HL-60 (cell line): ENCODE measurements around the gene ZBTB40.

Source experiments
- GABPA ChIP-seq: IDR thresholded peaks from 2 replicates; pipeline ENCODE4 v1.6.1; 2012; ENCODE audit warnings: low read depth
- POLR2AphosphoS5 ChIP-seq: IDR thresholded peaks from 2 replicates; pipeline ENCODE4 v1.6.1; 2012; ENCODE audit warnings: low read depth
- TF ChIP-seq, protein P1 (sequence below): IDR thresholded peaks from one replicate; pipeline ENCODE4 v1.5.1; 2011; ENCODE audit warnings: low read length, control low read depth, inconsistent platforms; ENCODE audit not compliant: insufficient read depth

DNA sequence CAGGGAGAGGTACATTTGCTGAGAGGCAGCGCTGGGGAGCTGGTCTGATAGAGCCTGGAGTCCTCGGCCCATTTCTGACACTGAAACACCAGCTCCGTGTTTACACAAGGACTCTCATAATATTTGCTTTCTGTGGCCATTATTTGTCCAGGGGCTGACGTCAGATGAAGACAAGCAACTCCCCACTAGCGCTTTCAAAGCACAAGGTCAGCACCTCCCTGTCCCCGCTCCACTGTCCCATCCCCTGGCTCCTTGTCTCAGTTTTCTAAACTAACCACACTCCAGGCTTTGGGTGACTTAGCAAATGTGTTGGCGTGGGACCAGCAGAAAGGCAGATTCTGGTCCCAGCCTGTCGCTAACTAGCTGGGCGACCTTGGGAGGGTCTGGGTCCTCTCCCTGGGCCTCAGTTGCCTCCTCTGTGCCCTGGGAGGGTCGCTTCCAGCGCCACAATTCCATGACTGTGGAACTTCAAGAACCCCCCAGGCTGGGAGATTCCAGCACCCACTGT is 37.4 kb upstream of the ZBTB40 start:
- TF ChIP-seq, protein P1, sequence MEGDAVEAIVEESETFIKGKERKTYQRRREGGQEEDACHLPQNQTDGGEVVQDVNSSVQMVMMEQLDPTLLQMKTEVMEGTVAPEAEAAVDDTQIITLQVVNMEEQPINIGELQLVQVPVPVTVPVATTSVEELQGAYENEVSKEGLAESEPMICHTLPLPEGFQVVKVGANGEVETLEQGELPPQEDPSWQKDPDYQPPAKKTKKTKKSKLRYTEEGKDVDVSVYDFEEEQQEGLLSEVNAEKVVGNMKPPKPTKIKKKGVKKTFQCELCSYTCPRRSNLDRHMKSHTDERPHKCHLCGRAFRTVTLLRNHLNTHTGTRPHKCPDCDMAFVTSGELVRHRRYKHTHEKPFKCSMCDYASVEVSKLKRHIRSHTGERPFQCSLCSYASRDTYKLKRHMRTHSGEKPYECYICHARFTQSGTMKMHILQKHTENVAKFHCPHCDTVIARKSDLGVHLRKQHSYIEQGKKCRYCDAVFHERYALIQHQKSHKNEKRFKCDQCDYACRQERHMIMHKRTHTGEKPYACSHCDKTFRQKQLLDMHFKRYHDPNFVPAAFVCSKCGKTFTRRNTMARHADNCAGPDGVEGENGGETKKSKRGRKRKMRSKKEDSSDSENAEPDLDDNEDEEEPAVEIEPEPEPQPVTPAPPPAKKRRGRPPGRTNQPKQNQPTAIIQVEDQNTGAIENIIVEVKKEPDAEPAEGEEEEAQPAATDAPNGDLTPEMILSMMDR = no peak
- no peak for TF ChIP-seq POLR2AphosphoS5
- TF ChIP-seq GABPA = no peak
